Nephron progenitor cell (in vitro differentiated cells): ENCODE measurements around the gene DES.

Source experiments
- DNase-seq: peaks from one replicate; pipeline ENCODE4 v3.0.0; 2021
- H3K27ac Mint-ChIP-seq: 2 replicates; pipeline ENCODE4 v1.8.0; 2021; ENCODE audit warnings: mild to moderate bottlenecking, moderate library complexity, mixed read lengths
- H3K27me3 Mint-ChIP-seq: 2 replicates; pipeline ENCODE4 v1.8.0; 2021; ENCODE audit warnings: mild to moderate bottlenecking, low read depth, mixed read lengths; ENCODE audit not compliant: poor library complexity
- H3K36me3 Mint-ChIP-seq: 2 replicates; pipeline ENCODE4 v1.8.0; 2021; ENCODE audit warnings: low read depth, mixed read lengths
- H3K4me1 Mint-ChIP-seq: 2 replicates; pipeline ENCODE4 v1.8.0; 2021; ENCODE audit warnings: mixed read lengths
- H3K4me3 Mint-ChIP-seq: 2 replicates; pipeline ENCODE4 v1.8.0; 2021; ENCODE audit warnings: mild to moderate bottlenecking, moderate library complexity, mixed read lengths
- H3K9me3 Mint-ChIP-seq: 2 replicates; pipeline ENCODE4 v1.8.0; 2021; ENCODE audit warnings: mild to moderate bottlenecking, moderate library complexity, mixed read lengths
- CTCF ChIP-seq: fragments of 200-600 bp; sonication (generic); IDR thresholded peaks from 2 replicates; pipeline ENCODE4 v1.5.0; 2021; ENCODE audit warnings: antibody characterized with exemption

The DES gene

DNA sequence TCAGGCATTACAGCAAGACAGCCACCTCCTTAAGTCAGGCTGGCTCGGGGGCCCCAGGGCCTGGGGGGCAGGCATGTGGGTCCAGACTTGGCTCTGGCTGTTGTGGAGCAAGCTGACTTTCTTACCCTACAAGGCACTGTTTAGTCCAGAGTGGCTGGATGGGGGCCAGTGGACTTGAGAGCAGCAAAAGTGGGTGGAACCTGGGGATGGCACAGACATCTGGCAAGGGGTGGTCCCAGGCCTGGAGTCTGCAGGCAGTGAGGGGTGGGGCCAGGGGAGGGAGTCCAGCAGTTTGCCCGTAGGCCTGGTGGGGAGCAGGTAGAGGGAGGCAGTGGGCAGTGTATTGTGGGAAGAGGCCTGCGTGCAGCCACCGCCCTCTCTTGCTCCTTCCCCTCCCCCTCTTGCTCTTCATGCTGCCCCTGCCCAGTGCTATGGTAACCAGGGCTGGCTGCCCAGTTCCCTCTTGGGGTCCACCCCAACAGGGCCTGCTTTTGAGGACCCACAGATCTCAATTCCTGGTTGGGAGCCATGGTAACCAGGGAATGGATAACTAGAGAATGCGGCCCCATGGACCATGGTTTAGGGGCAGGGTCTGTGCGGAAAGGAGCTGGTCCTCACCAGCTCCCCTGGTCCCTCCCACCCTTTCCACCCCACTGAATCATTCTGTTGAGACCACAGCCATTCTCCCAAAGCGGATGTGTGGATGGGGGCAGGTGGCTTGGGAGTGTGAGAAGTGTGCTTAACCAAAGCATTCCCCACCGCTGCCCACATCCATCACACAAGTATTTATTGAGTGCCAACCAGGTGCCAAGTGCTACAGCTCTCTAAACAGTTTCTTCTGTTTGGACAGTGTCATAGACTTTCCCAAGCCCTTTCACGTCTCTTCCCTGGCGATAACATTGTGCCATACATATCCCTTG, 35.8 kb downstream of the DES start:
- H3K27ac Mint-ChIP-seq = peak overlapping the region; percentile 64
- peaks cover 6% of the 10 kb centered on the region for H3K36me3 Mint-ChIP-seq
- no peak overlapping the region for H3K4me3 Mint-ChIP-seq
- DNase-seq = no peak
- H3K4me1 Mint-ChIP-seq = peaks cover 57% of the 10 kb centered on the region
- no peak for TF ChIP-seq CTCF
- no peaks in the 10 kb centered on the region for H3K9me3 Mint-ChIP-seq
- H3K27me3 Mint-ChIP-seq = peaks cover 31% of the 10 kb centered on the region

GRCh38 chr2:219455581-219455980, 37.4 kb downstream of the DES start:
- no peaks in the 10 kb centered on the region for H3K9me3 Mint-ChIP-seq
- H3K4me3 Mint-ChIP-seq = no peak overlapping the region
- H3K36me3 Mint-ChIP-seq = no peaks in the 10 kb centered on the region
- peaks cover 60% of the 10 kb centered on the region for H3K4me1 Mint-ChIP-seq
- TF ChIP-seq CTCF = no peak
- DNase-seq = no peak
- H3K27ac Mint-ChIP-seq = no peak overlapping the region
- peaks cover 16% of the 10 kb centered on the region for H3K27me3 Mint-ChIP-seq

GRCh38 chr2:219457784-219458369, 39.7 kb downstream of the DES start:
- DNase-seq = no peak
- Mint-ChIP-seq H3K27me3 (peaks cover 3% of the 10 kb centered on the region), H3K27ac (no peak overlapping the region), H3K4me3 (no peak overlapping the region), H3K9me3 (no peaks in the 10 kb centered on the region), H3K36me3 (peaks cover 5% of the 10 kb centered on the region), H3K4me1 (peaks cover 53% of the 10 kb centered on the region)
- TF ChIP-seq CTCF = no peak

DNA sequence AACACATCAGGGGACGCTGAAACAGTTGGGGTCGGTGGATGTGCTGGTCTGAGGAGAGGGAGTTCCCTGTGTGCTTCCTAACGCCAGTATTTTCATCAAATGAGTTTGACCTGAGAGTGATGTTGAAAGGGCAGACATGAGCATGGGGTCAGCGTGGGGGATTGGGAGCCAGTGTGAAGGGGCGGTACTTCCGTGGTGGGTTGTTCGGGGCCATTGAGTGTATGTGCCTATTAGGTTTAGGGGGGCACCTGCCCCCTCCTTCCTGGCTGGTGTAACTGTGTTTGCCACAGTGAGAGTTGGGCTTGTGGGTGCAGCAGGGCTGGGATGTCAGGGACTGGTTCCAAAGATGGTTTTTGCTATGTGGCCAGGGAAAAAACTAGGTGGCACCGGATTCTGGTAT, 40.8 kb downstream of the DES start:
- no peak for DNase-seq
- peaks cover 42% of the 10 kb centered on the region for H3K4me1 Mint-ChIP-seq
- no peak overlapping the region for H3K4me3 Mint-ChIP-seq
- no peak overlapping the region for H3K27ac Mint-ChIP-seq
- peaks cover 3% of the 10 kb centered on the region for H3K27me3 Mint-ChIP-seq
- no peaks in the 10 kb centered on the region for H3K9me3 Mint-ChIP-seq
- peaks cover 6% of the 10 kb centered on the region for H3K36me3 Mint-ChIP-seq
- TF ChIP-seq CTCF = no peak

GRCh38 chr2:219459460-219460311, 41.5 kb downstream of the DES start:
- peak; percentile 93 for TF ChIP-seq CTCF
- peaks cover 35% of the 10 kb centered on the region for H3K4me1 Mint-ChIP-seq
- no peak overlapping the region for H3K4me3 Mint-ChIP-seq
- no peaks in the 10 kb centered on the region for H3K9me3 Mint-ChIP-seq
- peak; percentile 87 for DNase-seq
- peaks cover 6% of the 10 kb centered on the region for H3K36me3 Mint-ChIP-seq
- peaks cover 3% of the 10 kb centered on the region for H3K27me3 Mint-ChIP-seq
- H3K27ac Mint-ChIP-seq = no peak overlapping the region
